ENCODE measurements around the gene CYP2A13.
"Not testable (repeated sequence)": the region's sequence is repeated elsewhere in the genome, so short reads cannot be mapped to it uniquely, and the experiment has no call there.

DNA sequence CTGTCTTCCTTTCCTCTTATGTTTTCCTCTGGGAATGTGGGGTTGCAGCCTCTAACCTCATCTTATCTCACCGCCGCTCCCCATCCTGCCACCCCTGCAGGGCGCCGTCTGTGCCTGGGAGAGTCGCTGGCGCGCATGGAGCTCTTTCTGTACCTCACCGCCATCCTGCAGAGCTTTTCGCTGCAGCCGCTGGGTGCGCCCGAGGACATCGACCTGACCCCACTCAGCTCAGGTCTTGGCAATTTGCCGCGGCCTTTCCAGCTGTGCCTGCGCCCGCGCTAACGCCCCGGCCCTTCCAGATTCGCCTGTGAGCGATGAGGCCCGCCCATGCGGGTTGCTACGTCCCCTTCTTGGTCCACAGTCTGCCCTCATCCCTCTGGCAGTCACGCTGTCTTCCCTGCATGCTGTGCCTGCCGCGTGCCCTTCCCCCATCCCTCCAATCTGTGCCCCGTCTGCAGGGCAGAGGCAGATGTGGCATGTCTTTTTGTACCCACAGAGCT, 39.6 kb downstream of the CYP2A13 start:
- TF ChIP-seq POLR2A (IDR thresholded peaks at IDR 0.05) = not testable (repeated sequence)
- TF ChIP-seq, protein P1, sequence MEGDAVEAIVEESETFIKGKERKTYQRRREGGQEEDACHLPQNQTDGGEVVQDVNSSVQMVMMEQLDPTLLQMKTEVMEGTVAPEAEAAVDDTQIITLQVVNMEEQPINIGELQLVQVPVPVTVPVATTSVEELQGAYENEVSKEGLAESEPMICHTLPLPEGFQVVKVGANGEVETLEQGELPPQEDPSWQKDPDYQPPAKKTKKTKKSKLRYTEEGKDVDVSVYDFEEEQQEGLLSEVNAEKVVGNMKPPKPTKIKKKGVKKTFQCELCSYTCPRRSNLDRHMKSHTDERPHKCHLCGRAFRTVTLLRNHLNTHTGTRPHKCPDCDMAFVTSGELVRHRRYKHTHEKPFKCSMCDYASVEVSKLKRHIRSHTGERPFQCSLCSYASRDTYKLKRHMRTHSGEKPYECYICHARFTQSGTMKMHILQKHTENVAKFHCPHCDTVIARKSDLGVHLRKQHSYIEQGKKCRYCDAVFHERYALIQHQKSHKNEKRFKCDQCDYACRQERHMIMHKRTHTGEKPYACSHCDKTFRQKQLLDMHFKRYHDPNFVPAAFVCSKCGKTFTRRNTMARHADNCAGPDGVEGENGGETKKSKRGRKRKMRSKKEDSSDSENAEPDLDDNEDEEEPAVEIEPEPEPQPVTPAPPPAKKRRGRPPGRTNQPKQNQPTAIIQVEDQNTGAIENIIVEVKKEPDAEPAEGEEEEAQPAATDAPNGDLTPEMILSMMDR (IDR thresholded peaks at IDR 0.05) = peak in 2 of 6 experiments; percentile 5 to 50

Data from thyroid gland (tissue), 4 donors.